ENCODE measurements around the gene CLEC16A. TPM values are rescaled to one million over a fixed set of nuclear protein-coding genes. Genes with fewer than 3 reads are reported as not detected.

Gene CLEC16A
- total and polyA plus RNA-seq, 2 experiments from 2014 or later: 9.9 to 24.1 TPM

DNA sequence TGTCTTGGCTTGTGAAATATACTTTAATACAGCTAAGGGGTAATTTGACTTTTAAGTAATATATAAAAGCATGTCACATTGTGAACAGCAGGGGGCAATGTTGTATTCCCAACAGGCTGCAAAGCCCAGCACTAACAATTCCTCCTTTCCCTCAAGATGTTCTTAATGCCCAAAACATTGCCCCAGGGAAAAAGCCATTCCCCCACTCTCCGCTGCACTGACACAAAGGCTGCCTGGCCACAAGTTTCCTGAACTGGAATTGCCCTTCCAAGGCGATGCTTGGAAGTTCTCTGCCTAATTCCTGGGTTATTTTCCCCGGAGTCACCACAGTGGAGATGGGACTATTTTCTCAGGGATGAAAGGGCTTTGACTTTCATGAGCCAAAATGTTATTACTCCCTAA lies 27.2 kb downstream of the CLEC16A start:
- no peak overlapping the region for H3K4me3 Mint-ChIP-seq
- Histone ChIP-seq H4K20me1 (replicated peaks; ENCODE audit: insufficient read depth) (no peaks in the 10 kb centered on the region), H3F3A (replicated peaks; ENCODE audit: low read depth) (no peaks in the 10 kb centered on the region), H3K36me3 (ENCODE audit: insufficient read depth) (peaks cover 3% of the 10 kb centered on the region; the same call in 1 of the 2 replicates), H2AFZ (no peak overlapping the region), H3K4me3 (no peak overlapping the region), H3K9me2 (ENCODE audit: insufficient read depth) (no peaks in the 10 kb centered on the region), H3K27ac (ENCODE audit: low read depth) (no peak overlapping the region), H3K27me3 (ENCODE audit: insufficient read depth) (no peaks in the 10 kb centered on the region), H3K4me1 (ENCODE audit: insufficient read depth) (no peaks in the 10 kb centered on the region), H3K79me2 (replicated peaks; ENCODE audit: insufficient read depth) (no peaks in the 10 kb centered on the region), H3K4me2 (no peak overlapping the region)
- no peak for TF ChIP-seq ZNF114 (CRISPR knock-in tag; IDR thresholded peaks at IDR 0.05)
- peak; percentile 77 to 83 for TF ChIP-seq CTCF (conservative IDR thresholded peaks at IDR 0.05; ENCODE audit: low read depth in 2 of 2)
- TF ChIP-seq ETS1 (IDR thresholded peaks at IDR 0.05): no peak
- no peak for TF ChIP-seq EZH2phosphoT487 (IDR thresholded peaks at IDR 0.05; ENCODE audit: unreplicated experiment)
- no peak for TF ChIP-seq ZNF331 (CRISPR knock-in tag; IDR thresholded peaks at IDR 0.05; ENCODE audit: low read depth)
- TF ChIP-seq NANOG (IDR thresholded peaks at IDR 0.05; ENCODE audit: borderline replicate concordance): no peak
- H3K4me1 Mint-ChIP-seq: peaks cover 3% of the 10 kb centered on the region; the same call in 1 of the 3 replicates
- H3K36me3 Mint-ChIP-seq (ENCODE audit: low read depth): no peaks in the 10 kb centered on the region; the same call in 2 of the 3 replicates
- peak; percentile 90 for ATAC-seq
- peak; percentile 91 for DNase-seq (ENCODE audit: low spot score)
- H3K27ac Mint-ChIP-seq: no peak overlapping the region
- H3K9me3 Mint-ChIP-seq: no peaks in the 10 kb centered on the region
- H3K27me3 Mint-ChIP-seq (ENCODE audit: insufficient read depth, low read depth, poor library complexity): peaks cover 3% of the 10 kb centered on the region

DNA sequence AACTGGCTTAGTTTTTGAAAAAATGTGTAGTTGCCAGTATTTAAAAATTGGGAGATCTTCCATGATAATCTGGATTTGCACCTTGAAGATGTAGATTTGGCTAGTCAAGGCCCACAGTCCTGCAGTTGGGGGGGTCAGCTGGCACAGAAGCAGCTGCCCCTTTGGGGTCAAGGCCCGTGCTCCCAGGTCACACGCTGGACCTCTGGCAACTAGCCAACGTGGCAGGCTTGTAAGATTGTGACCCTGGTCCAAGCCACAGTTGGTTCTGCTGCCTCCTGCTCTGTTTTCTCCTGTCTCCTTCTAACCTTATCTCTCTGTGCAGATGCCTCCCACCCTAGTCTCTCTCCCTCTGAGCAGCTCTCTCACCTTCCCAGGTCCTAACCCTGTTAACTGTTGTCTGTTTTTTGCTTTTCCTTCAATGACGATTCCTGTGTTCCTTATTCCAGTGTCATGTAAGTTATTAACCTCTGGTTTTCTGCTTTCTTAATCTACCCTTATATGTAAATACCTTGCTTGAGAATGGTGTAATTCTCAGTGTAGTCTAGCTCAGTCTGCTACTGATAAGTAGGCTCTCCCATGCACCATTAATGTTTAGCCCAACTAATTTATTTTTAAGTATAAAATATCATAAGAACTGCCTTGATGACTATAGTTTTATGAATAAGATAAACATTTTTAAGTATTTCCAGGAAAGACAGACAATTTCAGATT lies 27.9 kb downstream of the CLEC16A start:
- no peak overlapping the region for H3K4me2 ChIP-seq
- H3K4me3 Mint-ChIP-seq: no peak overlapping the region
- no peak for TF ChIP-seq CREB1 (CRISPR knock-in tag; IDR thresholded peaks at IDR 0.05; ENCODE audit: low read depth)
- no peak for TF ChIP-seq EZH2 (IDR thresholded peaks at IDR 0.05; ENCODE audit: low read depth, unreplicated experiment)
- no peak for TF ChIP-seq REST (IDR thresholded peaks at IDR 0.05; ENCODE audit: unreplicated experiment)
- no peak for TF ChIP-seq NANOG (IDR thresholded peaks at IDR 0.05; ENCODE audit: borderline replicate concordance)

More for the DNA sequence above, 27.9 kb downstream of the CLEC16A start:
- H3K79me2 ChIP-seq (replicated peaks; ENCODE audit: insufficient read depth): no peaks in the 10 kb centered on the region
- Mint-ChIP-seq H3K36me3 (ENCODE audit: low read depth) (no peaks in the 10 kb centered on the region; the same call in 2 of the 3 replicates), H3K27ac (no peak overlapping the region), H3K4me1 (peaks cover 3% of the 10 kb centered on the region; the same call in 1 of the 3 replicates), H3K9me3 (no peaks in the 10 kb centered on the region), H3K27me3 (ENCODE audit: insufficient read depth, low read depth, poor library complexity) (peaks cover 3% of the 10 kb centered on the region)
- ATAC-seq (no peak), DNase-seq (ENCODE audit: low spot score) (no peak)
- H3K36me3 ChIP-seq (ENCODE audit: insufficient read depth): peaks cover 3% of the 10 kb centered on the region; the same call in 1 of the 2 replicates
- no peaks in the 10 kb centered on the region for H4K20me1 ChIP-seq (replicated peaks; ENCODE audit: insufficient read depth)
- H3K9me2 ChIP-seq (ENCODE audit: insufficient read depth): no peaks in the 10 kb centered on the region
- no peaks in the 10 kb centered on the region for H3K4me1 ChIP-seq (ENCODE audit: insufficient read depth)
- no peak overlapping the region for H3K27ac ChIP-seq (ENCODE audit: low read depth)
- H3K27me3 ChIP-seq (ENCODE audit: insufficient read depth): no peaks in the 10 kb centered on the region
- H3F3A ChIP-seq (replicated peaks; ENCODE audit: low read depth): no peaks in the 10 kb centered on the region
- H3K4me3 ChIP-seq: no peak overlapping the region
- H2AFZ ChIP-seq: no peak overlapping the region

Measured in GM23338 (cell line).